Karpas-422 (cell line): ENCODE data around the gene CISD3. TPM values are rescaled to one million over a fixed set of nuclear protein-coding genes. Genes with fewer than 3 reads are reported as not detected.
A peak's percentile ranks its signal among the peaks of the same experiment; 100 is the strongest.
"Not testable (repeated sequence)": the region's sequence is repeated elsewhere in the genome, so short reads cannot be mapped to it uniquely, and the experiment has no call there.

ENCODE experiments used
- DNase-seq: peaks from one replicate; pipeline ENCODE4 v3.0.0-alpha.2; 2015
- H2AFZ ChIP-seq: fragments of 200-600 bp; sonication (generic); 2 replicates; pipeline ENCODE4 v1.6.1; 2014; ENCODE audit warnings: antibody characterized with exemption, low read length, mixed read lengths
- H3K27ac ChIP-seq: fragments of 200-600 bp; sonication (generic); 2 replicates; pipeline ENCODE4 v1.5.1; 2014; ENCODE audit warnings: mild to moderate bottlenecking, low read length, moderate library complexity
- H3K27me3 ChIP-seq: fragments of 200-600 bp; sonication (generic); 2 replicates; pipeline ENCODE4 v1.6.1; 2014; ENCODE audit warnings: low read length, mixed read lengths
- H3K36me3 ChIP-seq: fragments of 200-600 bp; sonication (generic); 2 replicates; pipeline ENCODE4 v1.6.1; 2014; ENCODE audit warnings: low read length, mixed read lengths; ENCODE audit not compliant: insufficient read depth
- H3K4me1 ChIP-seq: fragments of 200-600 bp; sonication (generic); 2 replicates; pipeline ENCODE4 v1.6.1; 2014; ENCODE audit warnings: mild to moderate bottlenecking, low read length, mixed read lengths
- H3K4me2 ChIP-seq: fragments of 200-600 bp; sonication (generic); 2 replicates; pipeline ENCODE4 v1.6.1; 2014; ENCODE audit warnings: low read length, low read depth, mild to moderate bottlenecking; ENCODE audit not compliant: poor library complexity, severe bottlenecking
- H3K4me3 ChIP-seq: fragments of 200-600 bp; sonication (generic); 2 replicates; pipeline ENCODE4 v1.5.1; 2014; ENCODE audit warnings: mild to moderate bottlenecking, antibody characterized with exemption, low read length, mixed read lengths
- H3K79me2 ChIP-seq: fragments of 200-600 bp; sonication (generic); 2 replicates; pipeline ENCODE4 v1.6.1; 2014; ENCODE audit warnings: mild to moderate bottlenecking, low read length, mixed read lengths
- H3K9ac ChIP-seq: fragments of 200-600 bp; sonication (generic); 2 replicates; pipeline ENCODE4 v1.6.0; 2014; ENCODE audit warnings: low read length
- H3K9me2 ChIP-seq: fragments of 200-600 bp; sonication (generic), shearing (Covaris generic); replicated peaks from 2 replicates; pipeline ENCODE4 v1.6.0; 2014; ENCODE audit warnings: mild to moderate bottlenecking, low read length, moderate library complexity; ENCODE audit not compliant: insufficient read depth
- H3K9me3 ChIP-seq: fragments of 300-700, 200-600 bp; sonication (generic); 2 replicates; pipeline ENCODE4 v1.6.1; 2014; ENCODE audit warnings: low read length, mixed read lengths
- H4K20me1 ChIP-seq: fragments of 200-600 bp; sonication (generic); 2 replicates; pipeline ENCODE4 v1.6.1; 2014; ENCODE audit warnings: mild to moderate bottlenecking, antibody characterized with exemption, low read length, low read depth; ENCODE audit not compliant: insufficient read depth
- total RNA-seq: library from RNA; depleted of rRNA; stranded (reverse); fragments of >200 nt; shearing (Covaris generic); gene quantifications from 2 replicates; pipeline ENCODE4 v1.2.3, GENCODE V29; 2014; ENCODE audit warnings: low replicate concordance

CISD3 gene
- total RNA-seq, 1 experiment from 2014 or later, result 6.8 TPM

DNA sequence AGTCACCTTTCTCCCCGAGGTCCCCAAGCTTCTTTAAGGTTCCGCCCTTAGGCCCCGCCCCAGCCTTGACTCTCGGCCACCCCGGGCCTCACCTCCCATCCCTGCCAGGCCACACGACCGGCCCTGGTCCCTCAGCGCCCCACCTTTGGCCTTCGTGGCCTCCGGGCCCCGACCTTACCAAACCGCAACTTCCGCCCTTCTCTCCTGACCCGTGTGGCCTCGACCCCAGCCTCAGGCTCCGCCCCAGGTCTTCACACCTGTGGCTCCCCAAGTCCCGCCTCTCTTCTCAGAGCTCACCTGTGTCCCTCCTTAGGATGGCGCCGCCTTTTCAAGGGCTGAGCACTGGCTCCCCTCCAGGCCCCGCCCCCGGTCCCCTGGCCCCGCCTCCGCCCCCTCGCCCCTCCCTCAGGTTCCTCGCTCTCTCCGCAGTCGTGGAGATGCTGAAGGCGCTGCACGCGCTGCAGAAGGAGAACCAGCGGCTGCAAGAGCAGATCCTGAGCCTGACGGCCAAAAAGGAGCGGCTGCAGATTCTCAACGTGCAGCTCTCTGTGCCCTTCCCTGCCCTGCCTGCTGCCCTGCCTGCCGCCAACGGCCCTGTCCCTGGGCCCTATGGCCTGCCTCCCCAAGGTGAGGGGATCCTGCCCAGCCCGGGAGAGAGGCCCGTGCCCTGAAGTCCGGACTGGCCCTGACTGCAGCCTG, 10.0 kb upstream of the CISD3 start:
- H3K36me3 ChIP-seq, result no peaks in the 10 kb centered on the region; the same call in 1 of the 2 replicates

DNA sequence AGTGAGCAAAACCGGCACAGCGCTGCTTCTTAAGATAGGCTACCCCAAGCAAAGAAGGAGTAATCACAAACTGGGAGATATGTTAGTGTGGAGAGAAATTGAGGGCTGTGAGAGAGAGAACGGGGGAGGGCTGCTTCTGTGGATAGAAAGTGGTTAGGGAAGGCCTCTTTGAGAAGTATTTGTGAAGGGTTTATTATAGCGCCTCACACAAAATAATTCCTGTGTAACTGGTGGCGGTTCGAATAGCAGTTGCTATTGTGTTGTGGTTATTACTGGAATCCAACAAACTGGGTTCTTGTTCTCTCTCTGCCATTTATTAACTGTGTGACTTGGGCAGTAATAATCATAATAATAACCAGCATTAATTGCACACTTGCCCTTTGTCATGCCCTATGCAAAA, 9.2 kb upstream of the CISD3 start:
- Histone ChIP-seq H3K27me3 (no peaks in the 10 kb centered on the region), H3K36me3 (no peaks in the 10 kb centered on the region; the same call in 1 of the 2 replicates), H3K4me2 (no peak overlapping the region), H3K9me3 (no peaks in the 10 kb centered on the region), H3K79me2 (no peaks in the 10 kb centered on the region), H3K9ac (no peak overlapping the region), H3K27ac (no peak overlapping the region), H3K4me1 (no peaks in the 10 kb centered on the region), H4K20me1 (0 out of 2 replicates have a peak, but pooled peaks cover 2% of the 10 kb centered on the region), H3K4me3 (no peak overlapping the region), H2AFZ (no peak overlapping the region), H3K9me2 (no peaks in the 10 kb centered on the region)
- no peak for DNase-seq

More for the DNA sequence above, 10.0 kb upstream of the CISD3 start:
- H3K27me3 ChIP-seq, result no peaks in the 10 kb centered on the region
- no peaks in the 10 kb centered on the region for H3K9me3 ChIP-seq
- no peak overlapping the region for H3K27ac ChIP-seq
- no peaks in the 10 kb centered on the region for H3K9me2 ChIP-seq
- no peak overlapping the region for H2AFZ ChIP-seq
- H3K4me3 ChIP-seq, result no peak overlapping the region
- DNase-seq, result no peak
- no peak overlapping the region for H3K4me2 ChIP-seq
- H3K79me2 ChIP-seq, result no peaks in the 10 kb centered on the region
- no peak overlapping the region for H3K9ac ChIP-seq
- H4K20me1 ChIP-seq, result 0 out of 2 replicates have a peak, but pooled peaks cover 2% of the 10 kb centered on the region
- no peaks in the 10 kb centered on the region for H3K4me1 ChIP-seq

DNA sequence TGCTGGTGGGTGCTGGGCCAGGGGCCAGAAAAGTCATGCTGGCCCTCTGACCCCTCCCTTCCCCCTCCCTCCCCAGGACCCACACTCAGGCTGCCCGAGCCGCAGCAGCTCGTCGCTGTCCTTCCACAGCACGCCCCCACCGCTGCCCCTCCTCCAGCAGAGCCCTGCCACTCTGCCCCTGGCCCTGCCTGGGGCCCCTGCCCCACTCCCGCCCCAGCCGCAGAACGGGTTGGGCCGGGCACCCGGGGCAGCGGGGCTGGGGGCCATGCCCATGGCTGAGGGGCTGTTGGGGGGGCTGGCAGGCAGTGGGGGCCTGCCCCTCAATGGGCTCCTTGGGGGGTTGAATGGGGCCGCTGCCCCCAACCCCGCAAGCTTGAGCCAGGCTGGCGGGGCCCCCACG, 8.3 kb upstream of the CISD3 start:
- Histone ChIP-seq H4K20me1 (0 out of 2 replicates have a peak, but pooled peaks cover 2% of the 10 kb centered on the region), H3K4me2 (no peak overlapping the region), H3K4me1 (no peaks in the 10 kb centered on the region), H3K27ac (no peak overlapping the region), H3K27me3 (no peaks in the 10 kb centered on the region), H3K9me3 (no peaks in the 10 kb centered on the region), H3K9me2 (no peaks in the 10 kb centered on the region), H2AFZ (no peak overlapping the region), H3K36me3 (no peaks in the 10 kb centered on the region; the same call in 1 of the 2 replicates), H3K79me2 (no peaks in the 10 kb centered on the region), H3K4me3 (no peak overlapping the region), H3K9ac (no peak overlapping the region)
- no peak for DNase-seq

DNA sequence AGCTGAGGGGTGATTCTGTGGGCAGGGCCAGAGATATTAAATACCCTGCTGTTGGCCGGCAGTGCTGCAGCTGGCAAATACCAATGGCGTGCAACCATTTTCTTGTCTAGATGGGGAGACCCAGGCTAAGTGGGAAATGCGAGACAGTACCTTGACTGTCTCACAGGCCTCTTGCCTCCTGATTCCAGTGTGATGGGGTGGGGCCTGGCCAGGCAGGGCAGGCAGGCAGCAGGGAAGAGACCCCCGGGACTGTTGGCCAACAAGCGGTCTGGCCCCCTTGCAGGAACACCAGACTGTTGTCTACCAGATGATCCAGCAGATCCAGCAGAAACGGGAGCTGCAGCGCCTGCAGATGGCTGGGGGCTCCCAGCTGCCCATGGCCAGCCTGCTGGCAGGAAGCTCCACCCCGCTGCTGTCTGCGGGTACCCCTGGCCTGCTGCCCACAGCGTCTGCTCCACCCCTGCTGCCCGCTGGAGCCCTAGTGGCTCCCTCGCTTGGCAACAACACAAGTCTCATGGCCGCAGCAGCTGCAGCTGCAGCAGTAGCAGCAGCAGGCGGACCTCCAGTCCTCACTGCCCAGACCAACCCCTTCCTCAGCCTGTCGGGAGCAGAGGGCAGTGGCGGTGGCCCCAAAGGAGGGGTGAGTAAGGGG, 5.7 kb upstream of the CISD3 start:
- H3K4me1 ChIP-seq, result peaks cover 18% of the 10 kb centered on the region
- H3K27me3 ChIP-seq, result no peaks in the 10 kb centered on the region
- no peak overlapping the region for H2AFZ ChIP-seq
- H4K20me1 ChIP-seq, result no peaks in the 10 kb centered on the region
- no peak overlapping the region for H3K27ac ChIP-seq
- H3K9me3 ChIP-seq, result no peaks in the 10 kb centered on the region
- no peaks in the 10 kb centered on the region for H3K9me2 ChIP-seq
- no peak overlapping the region for H3K4me3 ChIP-seq
- H3K4me2 ChIP-seq, result no peak overlapping the region
- no peak for DNase-seq
- no peaks in the 10 kb centered on the region for H3K79me2 ChIP-seq
- H3K36me3 ChIP-seq, result no peaks in the 10 kb centered on the region; the same call in 1 of the 2 replicates
- no peak overlapping the region for H3K9ac ChIP-seq

DNA sequence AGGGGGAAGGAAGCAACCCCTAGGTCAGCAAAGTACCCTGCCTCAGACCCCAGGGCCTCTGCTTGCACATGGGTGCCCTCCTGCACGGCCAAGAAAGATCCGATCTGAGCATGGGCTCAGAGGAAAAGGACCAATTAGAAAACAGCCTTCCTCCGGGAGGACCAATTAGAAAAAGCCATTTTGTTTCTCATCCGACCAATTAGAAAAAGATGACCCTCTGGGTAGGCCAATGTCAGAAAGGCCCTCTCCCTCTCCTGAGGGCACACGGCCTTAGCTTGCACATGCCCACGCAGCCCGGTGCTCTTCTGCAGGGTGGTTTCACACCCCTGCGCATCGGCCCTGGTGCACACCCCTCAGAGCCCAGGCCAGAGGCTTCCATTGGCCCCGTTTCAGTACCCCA, 5.1 kb upstream of the CISD3 start:
- no peaks in the 10 kb centered on the region for H3K9me3 ChIP-seq
- no peak overlapping the region for H2AFZ ChIP-seq
- H3K4me1 ChIP-seq, result peaks cover 22% of the 10 kb centered on the region
- H4K20me1 ChIP-seq, result no peaks in the 10 kb centered on the region
- H3K4me2 ChIP-seq, result no peak overlapping the region
- H3K79me2 ChIP-seq, result no peaks in the 10 kb centered on the region
- no peaks in the 10 kb centered on the region for H3K9me2 ChIP-seq
- no peak overlapping the region for H3K9ac ChIP-seq
- no peak for DNase-seq
- no peaks in the 10 kb centered on the region for H3K27me3 ChIP-seq
- H3K4me3 ChIP-seq, result no peak overlapping the region
- no peak overlapping the region for H3K27ac ChIP-seq
- H3K36me3 ChIP-seq, result no peaks in the 10 kb centered on the region; the same call in 1 of the 2 replicates

DNA sequence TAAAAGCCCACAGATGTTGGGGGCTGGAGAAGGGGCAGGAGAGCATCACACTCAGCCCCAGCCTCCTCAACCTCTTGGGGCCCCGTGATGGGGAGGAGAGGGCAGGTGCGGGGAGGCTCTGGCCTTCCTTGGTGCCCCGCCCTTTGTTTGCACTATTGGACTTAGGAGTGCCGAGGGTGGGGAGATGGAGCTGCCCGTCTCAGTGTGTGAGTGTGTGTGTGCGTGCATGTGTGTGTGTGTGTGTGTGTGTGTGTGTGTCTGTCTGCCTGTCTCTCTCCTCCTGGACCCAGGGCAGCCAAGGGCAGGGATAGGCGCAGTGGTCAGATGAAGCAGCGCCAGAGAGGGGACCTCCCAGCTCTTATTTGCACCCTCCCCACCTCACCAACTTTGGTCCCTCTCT, 4.0 kb upstream of the CISD3 start:
- H3K27ac ChIP-seq, H3K36me3 ChIP-seq, H3K9ac ChIP-seq, H3K4me3 ChIP-seq, H3K4me2 ChIP-seq, H3K27me3 ChIP-seq, H2AFZ ChIP-seq, H3K9me3 ChIP-seq, H3K9me2 ChIP-seq, H4K20me1 ChIP-seq, H3K79me2 ChIP-seq, DNase-seq: not testable (repeated sequence)
- peaks cover 25% of the 10 kb centered on the region for H3K4me1 ChIP-seq

DNA sequence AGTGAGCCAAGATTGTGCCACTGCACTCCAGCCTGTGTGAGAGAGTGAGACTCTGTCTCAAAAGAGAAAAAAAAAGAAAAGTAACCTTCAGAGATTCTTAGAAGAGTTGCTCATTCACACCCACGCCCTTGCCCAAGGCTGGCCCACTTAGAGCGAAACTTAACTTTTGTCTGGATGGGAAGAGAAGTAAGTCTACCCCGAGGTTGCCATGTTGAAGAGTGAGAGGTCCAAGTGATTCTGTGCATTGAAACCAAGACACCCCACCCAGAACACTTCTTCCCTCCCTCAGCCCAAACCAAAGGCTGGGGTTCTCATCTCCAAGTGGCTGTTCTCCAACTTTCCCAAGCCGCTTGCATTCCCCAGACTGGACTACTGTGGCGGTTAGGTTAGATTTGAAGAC, 2.4 kb upstream of the CISD3 start:
- no peak overlapping the region for H3K9ac ChIP-seq
- H3K4me3 ChIP-seq, result no peak overlapping the region
- H3K27me3 ChIP-seq, result no peaks in the 10 kb centered on the region
- H3K36me3 ChIP-seq, result no peaks in the 10 kb centered on the region
- no peak overlapping the region for H2AFZ ChIP-seq
- no peaks in the 10 kb centered on the region for H3K9me2 ChIP-seq
- H3K4me2 ChIP-seq, result no peak overlapping the region
- no peak for DNase-seq
- H3K9me3 ChIP-seq, result no peaks in the 10 kb centered on the region
- H3K4me1 ChIP-seq, result peaks cover 36% of the 10 kb centered on the region
- peak overlapping the region; percentile 43 for H3K27ac ChIP-seq
- peaks cover 15% of the 10 kb centered on the region for H3K79me2 ChIP-seq
- no peaks in the 10 kb centered on the region for H4K20me1 ChIP-seq

DNA sequence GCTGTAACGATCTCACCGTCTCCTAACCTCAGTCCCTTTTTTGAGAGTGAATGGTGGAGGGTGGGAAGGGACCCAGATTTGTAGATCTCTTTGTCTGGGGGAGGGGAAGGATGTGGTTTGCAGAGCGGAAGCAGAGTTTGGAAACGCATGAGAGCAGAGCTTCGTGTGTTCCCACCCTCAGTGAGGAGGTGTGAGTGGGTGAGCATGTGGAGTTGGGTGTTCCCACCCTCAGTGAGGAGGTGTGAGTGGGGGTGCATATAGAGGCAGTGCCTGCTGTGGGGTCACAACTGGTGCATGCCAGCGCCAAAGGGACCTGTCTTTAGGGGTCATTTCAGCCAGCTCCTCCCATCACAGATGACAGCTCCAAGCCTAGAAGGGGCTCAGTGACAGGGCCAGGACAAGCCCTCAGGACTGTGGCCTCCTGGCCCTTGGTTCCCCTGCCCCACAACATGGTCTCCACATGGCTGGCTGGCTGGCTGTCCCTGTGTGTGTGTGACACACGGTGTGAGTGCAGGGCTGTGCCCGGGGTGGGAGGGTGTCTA, 1.8 kb upstream of the CISD3 start:
- Histone ChIP-seq H3K4me2 (no peak overlapping the region), H3K9ac (no peak overlapping the region), H3K4me3 (no peak overlapping the region)

More for the DNA sequence above, 1.8 kb upstream of the CISD3 start:
- Histone ChIP-seq H3K9me2 (no peaks in the 10 kb centered on the region), H3K27me3 (no peaks in the 10 kb centered on the region), H3K79me2 (peaks cover 15% of the 10 kb centered on the region), H3K27ac (peak overlapping the region; percentile 43), H4K20me1 (no peaks in the 10 kb centered on the region), H3K4me1 (peaks cover 36% of the 10 kb centered on the region), H2AFZ (no peak overlapping the region), H3K36me3 (no peaks in the 10 kb centered on the region), H3K9me3 (no peaks in the 10 kb centered on the region)
- no peak for DNase-seq
